AG04449 (cell line): ENCODE results near the gene CXXC4.

Experiments
- CTCF ChIA-PET: fragments of 350-600 bp; formaldehyde crosslinking; extraction: SDS; loops from one replicate; lab custom pipeline; 2021; ENCODE audit warnings: antibody characterized with exemption; lab: Yijun Ruan, JAX
- POLR2A ChIA-PET: fragments of 400-600, 350-600 bp; formaldehyde crosslinking; extraction: SDS; loops from one replicate; lab custom pipeline; 2020; ENCODE audit warnings: antibody characterized with exemption, inconsistent platforms; lab: Yijun Ruan, JAX
- DNase-seq: peaks from one replicate; pipeline ENCODE4 v3.0.0-alpha.2; 2010; ENCODE audit warnings: low read depth, low spot score
- H3K4me3 ChIP-seq: 2 replicates; pipeline ENCODE4 v1.5.1; 2011; ENCODE audit warnings: low read depth, mild to moderate bottlenecking, control low read depth, low read length
- TF ChIP-seq, protein P1 (sequence below): IDR thresholded peaks from one replicate; pipeline ENCODE4 v1.5.1; 2011; ENCODE audit warnings: mild to moderate bottlenecking, moderate library complexity, low read length, control low read depth, inconsistent platforms; ENCODE audit not compliant: insufficient read depth; ENCODE audit errors: missing control alignments

CXXC4 gene

DNA sequence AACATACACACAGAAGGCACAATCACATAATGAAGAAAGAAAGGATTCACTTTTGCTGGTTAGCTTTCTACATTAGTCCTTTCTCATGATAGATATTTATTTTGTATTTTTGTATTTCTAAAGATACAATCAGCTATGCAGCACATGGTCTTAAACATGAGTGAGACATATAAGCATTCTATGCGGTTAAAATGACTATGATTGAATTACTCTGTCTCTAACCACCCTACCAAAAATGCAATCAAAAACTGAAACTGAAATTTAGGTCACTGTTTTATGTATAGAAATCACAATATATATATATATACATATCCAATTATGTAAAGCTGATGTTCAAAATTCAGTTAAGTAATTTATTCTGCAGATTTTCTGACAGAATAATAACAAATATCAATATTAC, 21.9 kb downstream of the CXXC4 start:
- ChIA-PET CTCF (no interaction called here), POLR2A (no interaction called here)
- H3K4me3 ChIP-seq, result no peak overlapping the region
- TF ChIP-seq, protein P1, sequence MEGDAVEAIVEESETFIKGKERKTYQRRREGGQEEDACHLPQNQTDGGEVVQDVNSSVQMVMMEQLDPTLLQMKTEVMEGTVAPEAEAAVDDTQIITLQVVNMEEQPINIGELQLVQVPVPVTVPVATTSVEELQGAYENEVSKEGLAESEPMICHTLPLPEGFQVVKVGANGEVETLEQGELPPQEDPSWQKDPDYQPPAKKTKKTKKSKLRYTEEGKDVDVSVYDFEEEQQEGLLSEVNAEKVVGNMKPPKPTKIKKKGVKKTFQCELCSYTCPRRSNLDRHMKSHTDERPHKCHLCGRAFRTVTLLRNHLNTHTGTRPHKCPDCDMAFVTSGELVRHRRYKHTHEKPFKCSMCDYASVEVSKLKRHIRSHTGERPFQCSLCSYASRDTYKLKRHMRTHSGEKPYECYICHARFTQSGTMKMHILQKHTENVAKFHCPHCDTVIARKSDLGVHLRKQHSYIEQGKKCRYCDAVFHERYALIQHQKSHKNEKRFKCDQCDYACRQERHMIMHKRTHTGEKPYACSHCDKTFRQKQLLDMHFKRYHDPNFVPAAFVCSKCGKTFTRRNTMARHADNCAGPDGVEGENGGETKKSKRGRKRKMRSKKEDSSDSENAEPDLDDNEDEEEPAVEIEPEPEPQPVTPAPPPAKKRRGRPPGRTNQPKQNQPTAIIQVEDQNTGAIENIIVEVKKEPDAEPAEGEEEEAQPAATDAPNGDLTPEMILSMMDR, result no peak
- DNase-seq, result no peak

DNA sequence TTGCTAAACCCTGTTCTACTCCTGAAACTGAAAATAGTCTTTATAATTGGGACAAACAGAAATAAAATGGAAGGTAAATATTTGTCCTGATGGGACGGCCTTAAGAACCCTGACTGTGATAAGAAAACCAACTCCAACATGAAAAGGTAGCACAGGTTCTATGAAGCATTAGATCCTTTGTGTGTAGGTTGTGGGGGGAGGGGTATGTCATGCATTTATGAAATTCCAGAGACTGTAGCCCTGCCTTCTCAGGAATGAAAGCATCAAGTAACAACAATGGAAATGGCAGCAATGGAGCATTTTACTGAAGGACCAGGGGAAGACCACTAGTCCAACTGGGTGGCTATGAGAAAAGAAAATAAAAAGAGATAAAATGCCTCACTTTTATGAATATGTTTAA, 23.9 kb downstream of the CXXC4 start:
- TF ChIP-seq, protein P1, result no peak
- no peak overlapping the region for H3K4me3 ChIP-seq
- POLR2A ChIA-PET, result no interaction called here
- CTCF ChIA-PET, result no interaction called here
- no peak for DNase-seq

- TF ChIP-seq, protein P1, result no peak
- no peak for DNase-seq
- H3K4me3 ChIP-seq, result no peak overlapping the region
- POLR2A ChIA-PET, result no interaction called here
- CTCF ChIA-PET, result no interaction called here
Measured at GRCh38 chr4:104469794-104470193, 24.9 kb downstream of the CXXC4 start.

DNA sequence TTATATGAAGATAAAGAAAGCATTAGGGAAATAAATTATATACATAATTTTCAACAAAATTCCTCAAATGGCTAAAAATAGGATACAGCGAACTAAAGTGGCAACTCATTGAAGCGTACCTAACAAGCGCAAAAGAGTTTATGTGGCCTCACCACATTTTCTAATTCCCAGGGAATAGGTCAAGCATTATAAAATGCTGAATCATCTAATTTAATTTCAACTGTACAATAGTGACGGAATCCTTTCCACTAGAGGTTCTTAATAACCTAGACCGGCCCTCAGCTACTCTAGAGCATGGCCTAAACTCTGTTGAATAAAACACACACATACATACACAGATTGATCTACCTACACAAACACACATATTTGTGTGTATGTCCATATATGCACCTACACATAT, 29.1 kb downstream of the CXXC4 start:
- DNase-seq, result no peak
- ChIA-PET POLR2A (no interaction called here), CTCF (no interaction called here)
- no peak overlapping the region for H3K4me3 ChIP-seq
- TF ChIP-seq, protein P1, result no peak

- no peak for DNase-seq
- TF ChIP-seq, protein P1, result no peak
- ChIA-PET POLR2A (no interaction called here), CTCF (no interaction called here)
- no peak overlapping the region for H3K4me3 ChIP-seq
Measured at GRCh38 chr4:104465201-104465600, 29.5 kb downstream of the CXXC4 start.

DNA sequence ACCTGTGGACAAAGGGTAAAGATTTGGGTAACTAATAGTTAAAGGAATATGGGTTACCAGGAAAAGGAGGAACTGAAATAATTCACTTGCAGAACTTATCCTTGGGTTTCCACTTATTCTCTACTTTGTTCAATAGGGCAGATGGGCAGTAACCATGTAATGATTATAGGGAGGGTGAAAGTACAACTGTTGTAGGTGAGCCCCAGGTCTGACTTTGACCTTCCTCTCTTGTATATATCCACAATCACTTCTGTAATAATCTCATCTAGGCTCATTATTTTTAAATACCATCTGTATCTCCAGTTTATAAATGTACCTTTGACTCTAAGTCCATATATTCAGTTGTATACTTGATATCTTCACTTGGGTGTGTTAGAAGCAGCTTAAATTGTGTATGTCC, 32.1 kb downstream of the CXXC4 start:
- TF ChIP-seq, protein P1, result no peak
- H3K4me3 ChIP-seq, result no peak overlapping the region
- CTCF ChIA-PET, result no interaction called here
- POLR2A ChIA-PET, result no interaction called here
- no peak for DNase-seq
